GM19239 (cell line): ENCODE data around the gene ADAMTSL2.
A peak's percentile ranks its signal among the peaks of the same experiment; 100 is the strongest.
"Not testable (repeated sequence)": the region's sequence is repeated elsewhere in the genome, so short reads cannot be mapped to it uniquely, and the experiment has no call there.

ENCODE experiments used
- DNase-seq: peaks from one replicate; pipeline ENCODE4 v3.0.0; 2011; ENCODE audit warnings: low spot score; ENCODE audit not compliant: insufficient read length
- FAIRE-seq: peaks from 2 replicates; lab custom pipeline; 2011; peaks lifted over from hg19 to GRCh38; lab: Jason Lieb, UNC

The ADAMTSL2 gene

GRCh38 chr9:133552236-133552635 lies 17.7 kb downstream of the ADAMTSL2 start:
- no peak for FAIRE-seq

GRCh38 chr9:133553123-133553522 lies 18.6 kb downstream of the ADAMTSL2 start:
- FAIRE-seq (no peak), DNase-seq (no peak)

More at GRCh38 chr9:133552236-133552635, 17.7 kb downstream of the ADAMTSL2 start:
- DNase-seq = no peak

- FAIRE-seq (no peak), DNase-seq (no peak)
These were observed 19.6 kb downstream of the ADAMTSL2 start for GRCh38 chr9:133553973-133554713.

- no peak for FAIRE-seq
These were observed 20.2 kb downstream of the ADAMTSL2 start for GRCh38 chr9:133554729-133555128.

DNA sequence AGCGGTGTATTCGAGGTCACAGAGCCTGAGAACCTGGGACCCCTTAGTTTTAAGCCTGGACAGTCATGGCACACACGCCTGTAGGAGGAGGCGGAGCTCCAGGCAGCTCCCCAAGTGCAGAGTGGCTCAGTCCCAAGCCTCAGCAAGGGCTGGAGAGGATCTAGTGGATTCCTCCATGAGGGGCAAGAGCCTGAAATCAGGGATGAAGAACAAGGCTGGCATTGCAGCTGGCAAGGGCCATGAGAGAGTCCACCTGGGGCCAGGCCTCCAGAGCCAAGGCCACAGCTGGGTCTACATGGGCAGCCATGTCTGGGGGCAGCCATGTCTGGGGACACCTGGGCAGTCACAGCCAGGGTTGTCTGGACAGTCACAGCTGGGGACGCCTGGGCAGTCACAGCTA lies 21.9 kb downstream of the ADAMTSL2 start:
- no peak for DNase-seq
- FAIRE-seq = no peak

More at GRCh38 chr9:133554729-133555128, 20.2 kb downstream of the ADAMTSL2 start:
- DNase-seq = no peak

GRCh38 chr9:133557581-133557980 lies 23.1 kb downstream of the ADAMTSL2 start:
- no peak for FAIRE-seq
- no peak for DNase-seq

GRCh38 chr9:133558191-133559126 lies 24.0 kb downstream of the ADAMTSL2 start:
- FAIRE-seq (peak; percentile 86), DNase-seq (peak; percentile 89)

- FAIRE-seq (no peak), DNase-seq (no peak)
These were observed 25.8 kb downstream of the ADAMTSL2 start for GRCh38 chr9:133560311-133560710.

DNA sequence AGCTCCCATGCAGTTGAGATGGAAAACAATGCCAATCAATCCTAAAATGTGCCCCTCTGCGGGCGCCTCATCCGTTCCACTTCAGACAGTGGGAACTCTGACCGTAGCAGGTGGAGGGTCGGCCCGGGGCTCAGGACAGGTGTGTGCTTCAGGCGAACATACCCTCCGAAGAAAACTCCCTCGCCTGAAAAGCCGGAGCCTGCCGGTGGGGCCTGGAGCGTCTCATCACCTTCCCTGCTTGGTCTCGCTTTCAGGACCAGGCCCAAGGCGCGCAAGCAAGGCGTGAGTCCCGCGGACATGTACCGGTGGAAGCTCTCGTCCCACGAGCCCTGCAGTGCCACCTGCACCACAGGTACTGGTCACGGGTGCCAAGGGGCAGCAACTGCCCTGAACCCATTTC lies 26.4 kb downstream of the ADAMTSL2 start:
- no peak for DNase-seq
- FAIRE-seq = no peak

GRCh38 chr9:133561976-133562554 lies 27.6 kb downstream of the ADAMTSL2 start:
- FAIRE-seq = no peak
- DNase-seq = no peak

- no peak for FAIRE-seq
- DNase-seq = no peak
These were observed 28.2 kb downstream of the ADAMTSL2 start for GRCh38 chr9:133562611-133563290.

GRCh38 chr9:133563291-133563796 lies 28.8 kb downstream of the ADAMTSL2 start:
- DNase-seq = no peak
- no peak for FAIRE-seq

- not testable (repeated sequence) for FAIRE-seq, DNase-seq
These were observed 29.3 kb downstream of the ADAMTSL2 start for GRCh38 chr9:133563814-133564213.

DNA sequence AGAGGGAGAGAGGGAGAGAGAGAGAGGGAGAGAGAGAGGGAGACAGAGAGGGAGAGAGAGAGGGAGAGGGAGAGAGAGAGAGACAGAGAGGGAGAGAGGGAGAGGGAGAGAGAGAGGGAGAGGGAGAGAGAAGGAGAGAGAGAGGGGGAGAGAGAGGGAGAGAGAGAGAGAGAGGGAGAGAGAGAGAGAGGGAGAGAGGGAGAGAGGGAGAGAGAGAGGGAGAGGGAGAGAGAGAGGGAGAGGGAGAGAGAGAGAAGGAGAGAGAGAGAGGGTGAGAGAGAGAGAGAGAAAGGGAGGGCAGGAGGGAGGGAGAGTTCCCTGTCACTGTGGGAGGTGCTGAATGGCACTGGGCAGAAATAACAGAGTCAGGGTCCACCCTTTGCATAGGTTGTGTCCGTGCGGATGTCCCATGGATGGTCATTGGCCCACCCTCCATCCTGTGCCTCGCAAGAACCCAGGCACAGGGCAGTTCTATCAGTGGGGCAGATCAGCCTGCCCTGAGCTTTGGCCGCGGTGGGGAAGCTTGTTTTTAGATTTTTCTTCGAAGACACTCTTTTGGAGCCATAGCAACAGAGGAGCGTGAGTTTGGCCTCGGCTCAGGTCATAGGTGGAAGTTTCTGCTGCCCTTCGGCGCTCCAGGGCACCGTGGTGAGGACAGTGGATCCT lies 30.1 kb downstream of the ADAMTSL2 start:
- no peak for FAIRE-seq
- DNase-seq = no peak

GRCh38 chr9:133566382-133566781 lies 31.9 kb downstream of the ADAMTSL2 start:
- FAIRE-seq = no peak
- no peak for DNase-seq

GRCh38 chr9:133566817-133567216 lies 32.3 kb downstream of the ADAMTSL2 start:
- no peak for FAIRE-seq
- no peak for DNase-seq

GRCh38 chr9:133568186-133568585 lies 33.7 kb downstream of the ADAMTSL2 start:
- FAIRE-seq (no peak), DNase-seq (no peak)

DNA sequence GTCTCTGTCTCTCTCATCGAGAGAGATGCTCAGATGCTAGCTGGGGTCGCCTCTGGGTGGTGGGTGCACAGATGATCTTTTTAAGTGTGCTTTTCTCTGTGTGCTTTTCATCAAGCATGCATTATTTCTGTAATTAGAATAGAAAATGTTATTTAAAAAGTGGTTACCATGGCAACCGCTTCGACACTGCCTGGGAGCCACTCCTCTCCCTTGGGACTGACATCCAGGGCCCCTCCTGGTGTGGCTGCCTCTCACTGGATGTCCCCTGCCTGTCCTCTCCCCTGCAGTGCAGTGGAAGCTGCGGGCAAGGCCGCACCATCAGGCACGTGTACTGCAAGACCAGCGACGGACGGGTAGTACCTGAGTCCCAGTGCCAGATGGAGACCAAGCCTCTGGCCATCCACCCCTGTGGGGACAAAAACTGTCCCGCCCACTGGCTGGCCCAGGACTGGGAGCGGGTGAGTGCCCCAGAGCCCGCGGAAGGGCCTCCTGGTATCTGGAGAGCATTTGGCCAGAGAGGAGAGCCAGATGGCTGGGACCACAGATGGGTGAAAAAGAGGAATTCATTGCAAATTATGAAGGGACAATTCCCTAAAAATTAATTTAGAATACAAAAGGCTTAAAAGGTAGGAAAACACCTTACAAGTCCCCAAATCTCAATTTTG lies 34.7 kb downstream of the ADAMTSL2 start:
- FAIRE-seq (no peak), DNase-seq (no peak)
